Right lobe of liver (tissue), 4 donors: Measurements from ENCODE around the gene ARHGAP30.

Experiments
- POLR2A ChIP-seq: fragments of 450-650 bp; IDR thresholded peaks from one replicate; pipeline ENCODE4 v1.6.1; 2017; ENCODE audit warnings: antibody characterized with exemption, mild to moderate bottlenecking
- TF ChIP-seq, protein P1 (sequence below), 4 donors: fragments of 200-600 bp in 3 of 4; fragments of 450-650 bp in 1 of 4; IDR thresholded peaks; one replicate each; pipeline versions ENCODE4 v1.5.1 to v1.8.0; 2016 to 2022; ENCODE audit warnings: antibody characterized with exemption in 4 of 4, mild to moderate bottlenecking in 2 of 4
- donor health status: DM: no; HTN: no; CAD: no.
- donor health status: DM: no; HTN: no; CAD: no.
- donor health status: DM: no; HTN: yes; CAD: no.

- TF ChIP-seq, protein P1, sequence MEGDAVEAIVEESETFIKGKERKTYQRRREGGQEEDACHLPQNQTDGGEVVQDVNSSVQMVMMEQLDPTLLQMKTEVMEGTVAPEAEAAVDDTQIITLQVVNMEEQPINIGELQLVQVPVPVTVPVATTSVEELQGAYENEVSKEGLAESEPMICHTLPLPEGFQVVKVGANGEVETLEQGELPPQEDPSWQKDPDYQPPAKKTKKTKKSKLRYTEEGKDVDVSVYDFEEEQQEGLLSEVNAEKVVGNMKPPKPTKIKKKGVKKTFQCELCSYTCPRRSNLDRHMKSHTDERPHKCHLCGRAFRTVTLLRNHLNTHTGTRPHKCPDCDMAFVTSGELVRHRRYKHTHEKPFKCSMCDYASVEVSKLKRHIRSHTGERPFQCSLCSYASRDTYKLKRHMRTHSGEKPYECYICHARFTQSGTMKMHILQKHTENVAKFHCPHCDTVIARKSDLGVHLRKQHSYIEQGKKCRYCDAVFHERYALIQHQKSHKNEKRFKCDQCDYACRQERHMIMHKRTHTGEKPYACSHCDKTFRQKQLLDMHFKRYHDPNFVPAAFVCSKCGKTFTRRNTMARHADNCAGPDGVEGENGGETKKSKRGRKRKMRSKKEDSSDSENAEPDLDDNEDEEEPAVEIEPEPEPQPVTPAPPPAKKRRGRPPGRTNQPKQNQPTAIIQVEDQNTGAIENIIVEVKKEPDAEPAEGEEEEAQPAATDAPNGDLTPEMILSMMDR (IDR thresholded peaks at IDR 0.05), result no peak
- no peak for TF ChIP-seq POLR2A
Measured at GRCh38 chr1:161081519-161081918, 11.8 kb upstream of the ARHGAP30 start.
